ENCODE data around the gene CASZ1.

The CASZ1 gene

GRCh38 chr1:10607228-10607627, 189.2 kb downstream of the CASZ1 start:
- DNase-seq (ENCODE audit: low read depth in 2 of 2) = no peak

- DNase-seq (ENCODE audit: low read depth in 2 of 2) = no peak
Measured at GRCh38 chr1:10606064-10606463, 190.4 kb downstream of the CASZ1 start.

- no peak for DNase-seq (ENCODE audit: low read depth in 2 of 2)
Measured at GRCh38 chr1:10604966-10605365, 191.5 kb downstream of the CASZ1 start.

- no peak for DNase-seq (ENCODE audit: low read depth in 2 of 2)
Measured at GRCh38 chr1:10602936-10603335, 193.5 kb downstream of the CASZ1 start.

GRCh38 chr1:10601342-10602070, 194.9 kb downstream of the CASZ1 start:
- no peak for DNase-seq (ENCODE audit: low read depth in 2 of 2)

- DNase-seq (ENCODE audit: low read depth in 2 of 2) = no peak
Measured at GRCh38 chr1:10599194-10599861, 197.1 kb downstream of the CASZ1 start.

- DNase-seq (ENCODE audit: low read depth in 2 of 2) = no peak
Measured at GRCh38 chr1:10598389-10598702, 198.1 kb downstream of the CASZ1 start.

- no peak for DNase-seq (ENCODE audit: low read depth in 2 of 2)
Measured at GRCh38 chr1:10597492-10598388, 198.7 kb downstream of the CASZ1 start.

GRCh38 chr1:10596780-10597179, 199.7 kb downstream of the CASZ1 start:
- no peak for DNase-seq (ENCODE audit: low read depth in 2 of 2)

- no peak for DNase-seq (ENCODE audit: low read depth in 2 of 2)
Measured at GRCh38 chr1:10594595-10595223, 201.7 kb downstream of the CASZ1 start.

GRCh38 chr1:10593750-10594149, 202.7 kb downstream of the CASZ1 start:
- DNase-seq (ENCODE audit: low read depth in 2 of 2) = no peak

- DNase-seq (ENCODE audit: low read depth in 2 of 2) = no peak
Measured at GRCh38 chr1:10592373-10592772, 204.1 kb downstream of the CASZ1 start.

- DNase-seq (ENCODE audit: low read depth in 2 of 2) = no peak
Measured at GRCh38 chr1:10591010-10591409, 205.4 kb downstream of the CASZ1 start.

- DNase-seq (ENCODE audit: low read depth in 2 of 2) = no peak
Measured at GRCh38 chr1:10589074-10589473, 207.4 kb downstream of the CASZ1 start.

- DNase-seq (ENCODE audit: low read depth in 2 of 2) = no peak
Measured at GRCh38 chr1:10588640-10589039, 207.8 kb downstream of the CASZ1 start.

All from stimulated activated CD4-positive, alpha-beta T cell treated with anti-CD3 and anti-CD28 coated beads, Interleukin-1b, Interleukin-23, amount 100 ng/mL, for 4 hours (primary cell).